ENCODE data around the gene OR2B2.
"Not testable (repeated sequence)": the region's sequence is repeated elsewhere in the genome, so short reads cannot be mapped to it uniquely, and the experiment has no call there.

Gene OR2B2

GRCh38 chr6:27951040-27951439 lies 38.8 kb upstream of the OR2B2 start:
- H3F3A ChIP-seq (ENCODE audit: low read depth): no peaks in the 10 kb centered on the region
- no peaks in the 10 kb centered on the region for H3K9me2 ChIP-seq (replicated peaks; ENCODE audit: low read depth, low read length)
- no peak overlapping the region for H3K4me2 ChIP-seq (ENCODE audit: low read depth, low read length, poor library complexity, severe bottlenecking)
- no peaks in the 10 kb centered on the region for H4K20me1 ChIP-seq (ENCODE audit: insufficient read depth, low read length, poor library complexity, severe bottlenecking)
- H3K9me3 ChIP-seq (ENCODE audit: insufficient read depth, low read depth, low read length): no peaks in the 10 kb centered on the region
- H3K9ac ChIP-seq (ENCODE audit: low read depth, low read length, poor library complexity, severe bottlenecking): no peak overlapping the region
- no peaks in the 10 kb centered on the region for H3K36me3 ChIP-seq (ENCODE audit: insufficient read depth, low read length)
- H3K27me3 ChIP-seq (ENCODE audit: insufficient read depth, low read length, poor library complexity, severe bottlenecking): no peaks in the 10 kb centered on the region
- H3K4me3 ChIP-seq (ENCODE audit: low read length, poor library complexity, severe bottlenecking): no peak overlapping the region
- no peak overlapping the region for H2AFZ ChIP-seq (ENCODE audit: low read length)
- no peak for TF ChIP-seq EZH2phosphoT487 (IDR thresholded peaks at IDR 0.05; ENCODE audit: borderline replicate concordance)
- TF ChIP-seq, protein P1, sequence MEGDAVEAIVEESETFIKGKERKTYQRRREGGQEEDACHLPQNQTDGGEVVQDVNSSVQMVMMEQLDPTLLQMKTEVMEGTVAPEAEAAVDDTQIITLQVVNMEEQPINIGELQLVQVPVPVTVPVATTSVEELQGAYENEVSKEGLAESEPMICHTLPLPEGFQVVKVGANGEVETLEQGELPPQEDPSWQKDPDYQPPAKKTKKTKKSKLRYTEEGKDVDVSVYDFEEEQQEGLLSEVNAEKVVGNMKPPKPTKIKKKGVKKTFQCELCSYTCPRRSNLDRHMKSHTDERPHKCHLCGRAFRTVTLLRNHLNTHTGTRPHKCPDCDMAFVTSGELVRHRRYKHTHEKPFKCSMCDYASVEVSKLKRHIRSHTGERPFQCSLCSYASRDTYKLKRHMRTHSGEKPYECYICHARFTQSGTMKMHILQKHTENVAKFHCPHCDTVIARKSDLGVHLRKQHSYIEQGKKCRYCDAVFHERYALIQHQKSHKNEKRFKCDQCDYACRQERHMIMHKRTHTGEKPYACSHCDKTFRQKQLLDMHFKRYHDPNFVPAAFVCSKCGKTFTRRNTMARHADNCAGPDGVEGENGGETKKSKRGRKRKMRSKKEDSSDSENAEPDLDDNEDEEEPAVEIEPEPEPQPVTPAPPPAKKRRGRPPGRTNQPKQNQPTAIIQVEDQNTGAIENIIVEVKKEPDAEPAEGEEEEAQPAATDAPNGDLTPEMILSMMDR (conservative IDR thresholded peaks at IDR 0.05; ENCODE audit: low read length): no peak
- H3K79me2 ChIP-seq (ENCODE audit: insufficient read depth, low read length): no peaks in the 10 kb centered on the region
- no peaks in the 10 kb centered on the region for H3K4me1 ChIP-seq (ENCODE audit: insufficient read depth, low read length, poor library complexity, severe bottlenecking)

DNA sequence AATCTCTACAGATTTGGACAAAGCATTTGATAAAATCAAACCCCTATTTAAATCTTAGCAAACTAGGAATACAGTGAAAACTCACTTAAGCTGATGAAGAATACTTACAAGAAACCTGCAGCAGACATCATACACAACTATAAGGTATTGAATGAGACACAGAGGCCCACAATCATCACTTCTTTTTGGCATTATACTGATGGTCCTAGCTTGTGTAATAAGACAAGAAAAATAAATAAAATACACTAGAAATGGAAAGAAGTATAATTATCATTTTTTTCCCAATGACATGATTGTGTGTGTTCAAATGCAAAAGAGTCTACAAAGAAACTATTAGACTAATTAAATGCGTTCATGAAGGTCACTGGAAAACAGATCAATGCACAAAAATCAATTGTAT lies 36.0 kb upstream of the OR2B2 start:
- TF ChIP-seq, protein P1 (conservative IDR thresholded peaks at IDR 0.05; ENCODE audit: low read length): no peak
- TF ChIP-seq EZH2phosphoT487 (IDR thresholded peaks at IDR 0.05; ENCODE audit: borderline replicate concordance): no peak
- no peaks in the 10 kb centered on the region for H3K4me1 ChIP-seq (ENCODE audit: insufficient read depth, low read length, poor library complexity, severe bottlenecking)

DNA sequence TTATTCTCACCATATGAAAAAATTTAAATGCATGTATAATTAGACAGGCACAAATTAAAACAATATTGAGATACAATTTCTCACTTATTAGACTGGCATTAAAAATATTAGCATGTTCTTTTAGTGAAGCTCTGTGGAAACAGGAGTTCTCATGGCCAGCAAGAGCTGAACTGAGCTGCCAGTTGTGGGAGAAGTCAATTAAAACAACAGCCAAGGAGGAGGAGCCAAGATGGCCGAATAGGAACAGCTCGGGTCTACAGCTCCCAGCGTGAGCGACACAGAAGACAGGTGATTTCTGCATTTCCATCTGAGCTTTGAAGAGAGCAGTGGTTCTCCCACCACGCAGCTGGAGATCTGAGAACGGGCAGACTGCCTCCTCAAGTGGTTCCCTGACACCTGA lies 30.9 kb upstream of the OR2B2 start:
- H3K79me2 ChIP-seq (ENCODE audit: insufficient read depth, low read length); H3K4me1 ChIP-seq (ENCODE audit: insufficient read depth, low read length, poor library complexity, severe bottlenecking); H3K9me3 ChIP-seq (ENCODE audit: insufficient read depth, low read depth, low read length); H4K20me1 ChIP-seq (ENCODE audit: insufficient read depth, low read length, poor library complexity, severe bottlenecking); H3K9me2 ChIP-seq (replicated peaks; ENCODE audit: low read depth, low read length); H3K36me3 ChIP-seq (ENCODE audit: insufficient read depth, low read length); H3F3A ChIP-seq (ENCODE audit: low read depth); H3K27me3 ChIP-seq (ENCODE audit: insufficient read depth, low read length, poor library complexity, severe bottlenecking); H3K9ac ChIP-seq (ENCODE audit: low read depth, low read length, poor library complexity, severe bottlenecking): not testable (repeated sequence)
- Histone ChIP-seq H3K4me2 (ENCODE audit: low read depth, low read length, poor library complexity, severe bottlenecking) (peak overlapping the region; percentile 53), H3K4me3 (ENCODE audit: low read length, poor library complexity, severe bottlenecking) (peak overlapping the region; percentile 45), H2AFZ (ENCODE audit: low read length) (peak overlapping the region; percentile 46; the same call in 1 of the 2 replicates)

More for the DNA sequence above, 36.0 kb upstream of the OR2B2 start:
- H3K4me2 ChIP-seq (ENCODE audit: low read depth, low read length, poor library complexity, severe bottlenecking): no peak overlapping the region
- H3K9me3 ChIP-seq (ENCODE audit: insufficient read depth, low read depth, low read length): no peaks in the 10 kb centered on the region
- no peaks in the 10 kb centered on the region for H3F3A ChIP-seq (ENCODE audit: low read depth)
- no peaks in the 10 kb centered on the region for H3K79me2 ChIP-seq (ENCODE audit: insufficient read depth, low read length)
- H3K9ac ChIP-seq (ENCODE audit: low read depth, low read length, poor library complexity, severe bottlenecking): no peak overlapping the region
- H3K36me3 ChIP-seq (ENCODE audit: insufficient read depth, low read length): no peaks in the 10 kb centered on the region
- no peak overlapping the region for H2AFZ ChIP-seq (ENCODE audit: low read length)
- no peaks in the 10 kb centered on the region for H3K27me3 ChIP-seq (ENCODE audit: insufficient read depth, low read length, poor library complexity, severe bottlenecking)
- no peak overlapping the region for H3K4me3 ChIP-seq (ENCODE audit: low read length, poor library complexity, severe bottlenecking)
- no peaks in the 10 kb centered on the region for H3K9me2 ChIP-seq (replicated peaks; ENCODE audit: low read depth, low read length)
- H4K20me1 ChIP-seq (ENCODE audit: insufficient read depth, low read length, poor library complexity, severe bottlenecking): no peaks in the 10 kb centered on the region

- no peaks in the 10 kb centered on the region for H3K9me2 ChIP-seq (replicated peaks; ENCODE audit: low read depth, low read length)
- H3F3A ChIP-seq (ENCODE audit: low read depth): no peaks in the 10 kb centered on the region
- H3K9ac ChIP-seq (ENCODE audit: low read depth, low read length, poor library complexity, severe bottlenecking): no peak overlapping the region
- H4K20me1 ChIP-seq (ENCODE audit: insufficient read depth, low read length, poor library complexity, severe bottlenecking): no peaks in the 10 kb centered on the region
- no peak overlapping the region for H3K4me3 ChIP-seq (ENCODE audit: low read length, poor library complexity, severe bottlenecking)
- H2AFZ ChIP-seq (ENCODE audit: low read length): no peak overlapping the region
- H3K27me3 ChIP-seq (ENCODE audit: insufficient read depth, low read length, poor library complexity, severe bottlenecking): no peaks in the 10 kb centered on the region
- no peaks in the 10 kb centered on the region for H3K4me1 ChIP-seq (ENCODE audit: insufficient read depth, low read length, poor library complexity, severe bottlenecking)
- TF ChIP-seq EZH2phosphoT487 (IDR thresholded peaks at IDR 0.05; ENCODE audit: borderline replicate concordance): no peak
- TF ChIP-seq, protein P1 (conservative IDR thresholded peaks at IDR 0.05; ENCODE audit: low read length): no peak
- H3K4me2 ChIP-seq (ENCODE audit: low read depth, low read length, poor library complexity, severe bottlenecking): no peak overlapping the region
- H3K9me3 ChIP-seq (ENCODE audit: insufficient read depth, low read depth, low read length): no peaks in the 10 kb centered on the region
- H3K79me2 ChIP-seq (ENCODE audit: insufficient read depth, low read length): no peaks in the 10 kb centered on the region
- no peaks in the 10 kb centered on the region for H3K36me3 ChIP-seq (ENCODE audit: insufficient read depth, low read length)
These were observed 28.6 kb upstream of the OR2B2 start for GRCh38 chr6:27940766-27941165.

Measured in Loucy (cell line).